SK-N-SH treated with all-trans-retinoic acid at 6 μM for 48 hours (cell line): ENCODE measurements around the gene IL18.

Experiments
- ARNTL ChIP-seq: fragments of 450-650 bp; formaldehyde crosslinking; IDR thresholded peaks from 2 replicates; pipeline ENCODE4 v1.5.0; 2020; ENCODE audit warnings: low read depth, mild to moderate bottlenecking, moderate library complexity, borderline replicate concordance
- BACH2 ChIP-seq: fragments of 250-450 bp; sonication (Bioruptor Pico); IDR thresholded peaks from 2 replicates; pipeline ENCODE4 v1.9.0; 2021; ENCODE audit warnings: mild to moderate bottlenecking, borderline replicate concordance
- CREB5 ChIP-seq: fragments of 250-450 bp; sonication (Bioruptor Pico); IDR thresholded peaks from 2 replicates; pipeline ENCODE4 v1.5.1; 2020; ENCODE audit warnings: low read depth, mild to moderate bottlenecking, moderate library complexity
- CSDC2 ChIP-seq: fragments of 250-450 bp; sonication (Bioruptor Pico); IDR thresholded peaks from 2 replicates; pipeline ENCODE4 v1.5.0; 2020; ENCODE audit warnings: mild to moderate bottlenecking, moderate library complexity
- CSRNP3 ChIP-seq: fragments of 250-450 bp; sonication (Bioruptor Pico); IDR thresholded peaks from 2 replicates; pipeline ENCODE4 v1.5.1; 2021; ENCODE audit warnings: mild to moderate bottlenecking, moderate library complexity
- GLIS3 ChIP-seq: fragments of 250-450 bp; sonication (Bioruptor Pico); IDR thresholded peaks from 2 replicates; pipeline ENCODE4 v1.5.0; 2020; ENCODE audit warnings: mild to moderate bottlenecking, moderate library complexity
- ISL1 ChIP-seq: fragments of 250-450 bp; sonication (Bioruptor Pico); IDR thresholded peaks from 2 replicates; pipeline ENCODE4 v2.1.2; 2022; ENCODE audit warnings: mild to moderate bottlenecking, moderate library complexity
- PATZ1 ChIP-seq: fragments of 250-450 bp; sonication (Bioruptor Pico); IDR thresholded peaks from 2 replicates; pipeline ENCODE4 v1.8.0; 2020; ENCODE audit warnings: mild to moderate bottlenecking, moderate library complexity, borderline replicate concordance
- PPARA ChIP-seq: fragments of 250-450 bp; sonication (Bioruptor Pico); IDR thresholded peaks from 2 replicates; pipeline ENCODE4 v1.5.0; 2020; ENCODE audit warnings: mild to moderate bottlenecking, borderline replicate concordance
- RARB ChIP-seq: fragments of 250-450 bp; sonication (Bioruptor Pico); IDR thresholded peaks from 2 replicates; pipeline ENCODE4 v1.8.0; 2021; ENCODE audit warnings: mild to moderate bottlenecking, moderate library complexity
- ZC3H10 ChIP-seq: fragments of 250-450 bp; sonication (Bioruptor Pico); IDR thresholded peaks from 2 replicates; pipeline ENCODE4 v1.5.1; 2021; ENCODE audit warnings: mild to moderate bottlenecking, moderate library complexity
- ZFP30 ChIP-seq: fragments of 450-650 bp; formaldehyde crosslinking; IDR thresholded peaks from 2 replicates; pipeline ENCODE4 v1.5.0; 2022; ENCODE audit warnings: mild to moderate bottlenecking, moderate library complexity
- ZNF565 ChIP-seq: fragments of 450-650 bp; formaldehyde crosslinking; conservative IDR thresholded peaks from 2 replicates; pipeline ENCODE4 v1.5.0; 2020; ENCODE audit warnings: low read depth, mild to moderate bottlenecking, moderate library complexity
- ZNF70 ChIP-seq: fragments of 450-650 bp; formaldehyde crosslinking; IDR thresholded peaks from 2 replicates; pipeline ENCODE4 v1.5.0; 2020; ENCODE audit warnings: mild to moderate bottlenecking, moderate library complexity

GRCh38 chr11:112163875-112164685, at the start of gene IL18:
- no peak for TF ChIP-seq ISL1 (CRISPR knock-in tag)
- no peak for TF ChIP-seq ZNF70 (CRISPR knock-in tag)
- no peak for TF ChIP-seq PPARA (CRISPR knock-in tag)
- no peak for TF ChIP-seq ARNTL (CRISPR knock-in tag)
- TF ChIP-seq CSDC2 (CRISPR knock-in tag): no peak
- no peak for TF ChIP-seq CREB5 (CRISPR knock-in tag)
- no peak for TF ChIP-seq ZFP30
- TF ChIP-seq ZNF565 (CRISPR knock-in tag): no peak
- TF ChIP-seq CSRNP3 (CRISPR knock-in tag): no peak
- no peak for TF ChIP-seq BACH2 (CRISPR knock-in tag)
- no peak for TF ChIP-seq PATZ1
- no peak for TF ChIP-seq GLIS3 (CRISPR knock-in tag)
- no peak for TF ChIP-seq RARB (CRISPR knock-in tag)
- TF ChIP-seq ZC3H10 (CRISPR knock-in tag): no peak
